Measurements from ENCODE around the gene TRA2A.

DNA sequence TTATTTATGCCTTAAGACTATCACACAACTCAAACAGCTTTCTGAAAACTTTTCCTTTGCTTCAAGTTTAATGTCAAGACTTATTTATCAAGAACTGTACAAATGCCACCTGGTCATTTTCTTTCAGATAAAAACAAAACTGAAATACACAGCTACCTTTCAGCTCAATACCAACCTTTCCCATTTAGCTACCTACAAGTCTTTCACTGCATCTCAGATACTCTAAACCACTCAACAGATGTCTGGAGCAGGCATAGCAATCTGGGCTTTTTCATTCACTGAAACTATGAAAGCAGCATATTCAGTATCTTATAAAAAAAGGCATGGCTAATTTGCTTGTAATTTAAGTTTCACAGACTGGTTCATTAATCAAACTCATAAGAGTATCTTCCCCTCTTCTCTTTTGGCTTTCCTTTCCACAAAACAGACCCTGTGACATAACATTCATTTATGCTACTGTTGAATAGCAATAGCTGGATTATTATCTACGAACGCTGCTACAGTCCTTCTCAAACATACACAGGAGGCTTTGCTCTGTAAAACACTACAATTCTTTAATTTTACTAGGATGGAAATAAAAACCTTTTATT is 8.2 kb downstream of the TRA2A start:
- TF ChIP-seq, protein P1, sequence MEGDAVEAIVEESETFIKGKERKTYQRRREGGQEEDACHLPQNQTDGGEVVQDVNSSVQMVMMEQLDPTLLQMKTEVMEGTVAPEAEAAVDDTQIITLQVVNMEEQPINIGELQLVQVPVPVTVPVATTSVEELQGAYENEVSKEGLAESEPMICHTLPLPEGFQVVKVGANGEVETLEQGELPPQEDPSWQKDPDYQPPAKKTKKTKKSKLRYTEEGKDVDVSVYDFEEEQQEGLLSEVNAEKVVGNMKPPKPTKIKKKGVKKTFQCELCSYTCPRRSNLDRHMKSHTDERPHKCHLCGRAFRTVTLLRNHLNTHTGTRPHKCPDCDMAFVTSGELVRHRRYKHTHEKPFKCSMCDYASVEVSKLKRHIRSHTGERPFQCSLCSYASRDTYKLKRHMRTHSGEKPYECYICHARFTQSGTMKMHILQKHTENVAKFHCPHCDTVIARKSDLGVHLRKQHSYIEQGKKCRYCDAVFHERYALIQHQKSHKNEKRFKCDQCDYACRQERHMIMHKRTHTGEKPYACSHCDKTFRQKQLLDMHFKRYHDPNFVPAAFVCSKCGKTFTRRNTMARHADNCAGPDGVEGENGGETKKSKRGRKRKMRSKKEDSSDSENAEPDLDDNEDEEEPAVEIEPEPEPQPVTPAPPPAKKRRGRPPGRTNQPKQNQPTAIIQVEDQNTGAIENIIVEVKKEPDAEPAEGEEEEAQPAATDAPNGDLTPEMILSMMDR (IDR thresholded peaks at IDR 0.05) = no peak
- TF ChIP-seq POLR2A (IDR thresholded peaks at IDR 0.05) = no peak
- no peak for TF ChIP-seq EP300 (IDR thresholded peaks at IDR 0.05)
- no peak for TF ChIP-seq POLR2AphosphoS5 (IDR thresholded peaks at IDR 0.05)

All from suprapubic skin (tissue), 4 donors.